ENCODE measurements around the gene HLX.

The HLX gene

DNA sequence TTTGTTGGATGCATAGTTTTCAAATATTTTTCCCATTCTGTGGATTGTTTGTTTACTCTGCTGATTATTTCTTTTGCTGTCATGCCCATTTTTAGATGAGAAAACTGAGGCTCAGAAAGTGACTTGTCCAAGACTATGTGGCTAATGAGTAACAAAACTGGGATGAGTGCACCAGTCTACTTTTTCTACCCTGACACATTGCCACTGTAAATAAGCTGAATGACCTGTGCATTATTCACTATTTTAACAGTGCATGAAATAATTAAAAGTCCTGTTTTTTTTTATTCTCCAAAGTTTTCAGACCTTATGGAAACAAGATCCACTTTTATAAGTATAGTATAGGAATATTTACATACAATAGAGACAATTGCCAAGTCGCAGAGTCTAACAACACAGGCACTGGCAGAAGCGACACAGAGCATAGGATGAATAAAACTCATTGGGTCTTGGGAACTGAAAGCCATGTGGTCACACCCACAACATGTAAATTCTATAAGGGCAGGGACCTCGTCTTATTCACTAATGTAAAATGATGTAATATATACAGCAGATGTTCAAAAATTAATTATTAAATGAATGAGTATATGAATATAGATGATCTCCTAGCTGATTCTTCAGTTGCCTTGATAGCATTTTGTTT is 45.2 kb downstream of the HLX start:
- TF ChIP-seq CTCF (IDR thresholded peaks at IDR 0.05) = no peak

DNA sequence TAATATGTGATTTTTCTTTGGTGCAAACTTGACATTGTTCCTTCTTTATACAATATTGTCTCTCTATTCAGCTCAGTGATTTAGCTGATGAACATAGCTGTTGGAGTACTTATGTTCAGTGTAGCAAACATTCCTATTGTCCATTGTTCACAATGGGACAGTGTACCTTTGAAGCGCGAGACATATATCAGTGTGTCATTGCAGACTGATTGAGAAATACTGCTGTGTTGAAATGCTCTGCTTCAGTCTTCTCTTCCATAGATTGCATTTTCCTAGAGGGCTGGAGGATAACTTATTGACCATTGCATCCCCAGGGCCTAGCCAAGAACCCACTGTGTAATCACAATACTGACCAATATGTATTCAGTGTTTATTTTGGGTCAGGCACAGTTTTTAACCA is 46.5 kb downstream of the HLX start:
- TF ChIP-seq CTCF (IDR thresholded peaks at IDR 0.05) = no peak

DNA sequence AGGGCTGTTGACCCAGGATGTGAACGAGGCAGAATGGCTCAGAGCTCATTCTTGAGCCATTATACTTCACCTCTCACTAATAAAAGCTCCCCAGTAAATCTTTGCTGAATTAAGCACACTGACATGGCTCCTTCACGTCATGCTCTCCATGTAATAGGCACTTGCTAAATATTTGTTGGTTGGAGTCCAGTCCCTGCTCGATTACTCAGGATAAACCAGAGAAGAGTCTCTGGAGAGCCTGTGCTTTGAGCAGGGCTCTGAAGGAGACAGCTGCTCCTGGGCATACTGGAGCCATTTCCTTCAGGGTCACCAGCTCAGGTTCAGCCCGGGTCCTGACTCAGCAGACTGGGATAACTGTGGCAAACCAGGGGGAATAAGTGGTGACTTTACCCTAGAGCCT is 46.9 kb downstream of the HLX start:
- TF ChIP-seq CTCF (IDR thresholded peaks at IDR 0.05) = no peak

- no peak for TF ChIP-seq CTCF (IDR thresholded peaks at IDR 0.05)
These were observed 48.2 kb downstream of the HLX start for GRCh38 chr1:220927442-220927841.

DNA sequence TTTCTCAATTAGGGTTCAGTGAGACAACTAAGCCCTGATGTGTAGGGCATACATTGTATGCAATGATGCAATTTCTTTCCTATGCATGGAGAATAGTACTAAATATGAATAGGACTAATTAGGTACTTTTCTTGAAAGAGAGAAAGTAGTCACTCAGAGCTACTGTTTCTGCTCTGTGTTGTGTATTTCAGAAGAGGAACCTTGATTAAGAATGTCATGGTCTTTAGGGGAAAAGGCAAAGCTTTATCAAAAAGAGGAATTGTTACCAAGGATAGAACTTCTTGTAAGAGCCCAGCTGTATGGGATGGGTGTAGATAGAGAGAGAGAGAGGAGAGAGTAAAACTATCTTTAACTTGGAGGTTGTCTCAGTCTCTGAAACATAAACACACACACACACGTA is 49.1 kb downstream of the HLX start:
- no peak for TF ChIP-seq CTCF (IDR thresholded peaks at IDR 0.05)

- TF ChIP-seq CTCF (IDR thresholded peaks at IDR 0.05) = no peak
These were observed 49.6 kb downstream of the HLX start for GRCh38 chr1:220928725-220929300.

GRCh38 chr1:220929304-220929703 is 50.1 kb downstream of the HLX start:
- TF ChIP-seq CTCF (IDR thresholded peaks at IDR 0.05) = no peak
